GM21447 (cell line): ENCODE results near the gene ARRDC2.
"Not testable (repeated sequence)": the region's sequence is repeated elsewhere in the genome, so short reads cannot be mapped to it uniquely, and the experiment has no call there.

ENCODE experiments used
- ATAC-seq: cut with Tn5 transposase; IDR thresholded peaks from one replicate; pipeline ENCODE4 v1.9.1; 2021; ENCODE audit not compliant: unreplicated experiment

The ARRDC2 gene

DNA sequence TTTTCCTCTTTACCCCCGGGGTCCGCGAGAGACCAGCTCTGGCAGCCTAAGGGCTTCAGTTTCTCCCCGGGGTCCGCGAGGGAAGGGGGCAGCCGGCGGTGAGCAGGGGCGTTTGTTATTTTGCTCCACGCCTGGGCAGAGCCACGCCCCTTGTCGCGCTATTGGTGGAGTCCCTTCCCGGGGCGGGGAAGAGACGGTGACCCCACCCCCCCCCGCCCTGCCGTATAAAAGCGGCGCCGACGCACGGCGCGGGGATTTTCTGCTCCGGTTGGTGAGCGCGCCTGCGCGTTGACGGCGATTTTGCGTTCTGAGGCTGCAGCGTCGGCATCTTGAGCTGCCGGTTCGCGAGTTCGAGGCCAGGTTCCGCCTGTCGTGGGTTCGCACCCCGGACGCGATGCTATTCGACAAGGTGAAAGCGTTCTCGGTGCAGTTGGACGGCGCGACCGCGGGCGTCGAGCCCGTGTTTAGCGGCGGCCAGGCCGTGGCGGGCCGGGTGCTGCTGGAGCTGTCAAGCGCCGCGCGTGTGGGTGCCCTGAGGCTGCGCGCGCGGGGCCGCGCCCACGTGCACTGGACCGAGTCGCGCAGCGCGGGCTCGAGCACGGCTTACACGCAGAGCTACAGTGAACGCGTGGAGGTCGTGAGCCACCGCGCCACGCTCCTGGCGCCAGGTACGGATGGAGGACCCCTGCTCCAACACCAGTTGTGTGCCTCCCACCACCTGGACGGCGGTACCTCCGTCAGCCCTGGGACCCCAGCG, at the start of gene ARRDC2:
ARRDC2 (plus strand) TSS at position 254 of the 757 bp plus-strand sequence; CDS start at position 395, 141 bp downstream.
- peak; percentile 42 for ATAC-seq

DNA sequence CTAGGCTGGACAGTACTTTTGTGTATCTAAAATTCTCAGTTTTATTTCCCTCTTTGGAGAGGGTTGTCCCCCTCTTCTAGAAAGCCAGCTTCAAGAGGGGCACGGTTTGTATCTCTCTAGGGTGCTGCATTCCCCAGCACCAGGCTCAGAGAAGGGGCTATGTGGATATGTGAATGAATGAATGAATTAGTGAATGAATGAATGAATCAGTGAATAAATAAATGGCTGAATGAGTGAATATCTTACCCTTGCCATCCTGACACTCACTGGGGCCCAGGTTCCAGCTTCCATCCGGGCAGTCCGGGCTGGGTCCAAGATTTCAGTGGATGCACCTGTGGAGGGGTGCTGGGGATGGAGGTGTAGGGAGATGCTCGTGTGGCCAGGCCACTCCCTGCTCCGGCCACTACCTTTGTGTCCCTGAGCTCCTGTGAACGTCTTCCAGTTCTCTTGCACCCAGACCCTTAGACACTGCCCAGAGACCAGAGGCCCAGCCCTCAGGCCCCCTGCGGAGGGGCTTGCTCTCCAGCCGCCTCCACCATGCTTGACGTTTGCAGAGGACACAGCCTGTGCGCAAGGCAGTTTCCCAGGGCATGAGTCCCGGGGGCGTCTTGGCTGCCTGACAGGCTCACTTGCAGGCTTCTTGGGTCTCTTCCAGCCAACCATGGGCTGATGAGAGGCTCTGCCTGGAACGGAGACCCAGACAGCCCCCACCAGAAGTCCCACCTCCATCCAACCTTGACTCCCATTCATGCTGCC, 43.9 kb upstream of the ARRDC2 start:
- no peak for ATAC-seq

DNA sequence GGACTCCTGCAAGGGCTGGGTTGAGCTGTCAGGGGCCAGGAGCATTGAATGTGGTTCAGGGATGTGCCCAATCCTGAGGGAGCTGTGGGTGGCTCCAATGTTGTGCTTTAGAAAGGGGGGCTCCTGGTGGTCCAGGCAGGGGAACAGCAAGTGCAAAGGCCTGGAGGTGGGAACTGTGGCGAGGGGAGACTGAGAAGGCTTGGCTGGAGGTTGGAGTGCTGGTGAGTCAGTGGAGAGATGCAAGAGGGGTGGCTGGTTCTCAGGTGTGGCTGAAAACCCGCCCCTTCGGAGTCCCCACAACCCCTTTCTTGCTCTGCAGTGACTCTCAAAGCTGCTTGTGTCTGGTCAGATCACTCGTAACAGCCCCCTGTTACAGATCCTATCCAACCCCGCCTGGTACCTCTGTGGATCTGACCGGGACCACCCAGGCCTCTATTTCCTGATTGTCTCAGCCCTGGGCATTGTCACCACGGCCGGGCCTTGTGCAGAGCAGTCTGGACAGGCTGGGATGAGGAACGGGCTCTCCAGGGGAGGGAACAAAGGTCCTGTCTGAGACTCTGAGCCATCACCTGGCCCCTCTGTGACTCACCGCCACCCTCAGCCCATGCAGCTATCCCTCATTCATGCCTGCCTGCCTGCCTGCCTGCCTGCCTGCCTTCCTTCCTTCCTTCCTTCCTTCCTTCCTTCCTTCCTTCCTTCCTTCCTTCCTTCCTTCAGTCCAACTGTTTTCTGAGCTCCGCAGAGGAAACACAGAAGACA, 42.4 kb upstream of the ARRDC2 start:
- no peak for ATAC-seq

DNA sequence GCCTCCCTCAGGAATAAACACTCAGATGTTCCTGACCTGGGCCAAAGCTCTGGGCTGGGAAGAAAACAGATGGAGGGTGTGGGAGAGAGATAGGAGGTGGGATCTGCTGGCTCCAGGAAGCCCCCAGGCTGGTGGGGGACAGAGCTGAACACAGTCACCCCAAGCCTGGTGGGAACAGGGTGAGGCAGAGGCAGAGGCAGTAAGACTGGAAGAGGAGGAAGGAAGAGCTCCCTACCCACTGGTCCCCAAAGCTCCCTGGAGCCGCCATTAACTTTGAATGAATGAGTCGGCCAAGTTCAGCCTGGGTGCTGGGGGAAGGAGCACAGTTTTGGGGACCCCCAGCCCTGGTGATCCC, 41.9 kb upstream of the ARRDC2 start:
- ATAC-seq: no peak

DNA sequence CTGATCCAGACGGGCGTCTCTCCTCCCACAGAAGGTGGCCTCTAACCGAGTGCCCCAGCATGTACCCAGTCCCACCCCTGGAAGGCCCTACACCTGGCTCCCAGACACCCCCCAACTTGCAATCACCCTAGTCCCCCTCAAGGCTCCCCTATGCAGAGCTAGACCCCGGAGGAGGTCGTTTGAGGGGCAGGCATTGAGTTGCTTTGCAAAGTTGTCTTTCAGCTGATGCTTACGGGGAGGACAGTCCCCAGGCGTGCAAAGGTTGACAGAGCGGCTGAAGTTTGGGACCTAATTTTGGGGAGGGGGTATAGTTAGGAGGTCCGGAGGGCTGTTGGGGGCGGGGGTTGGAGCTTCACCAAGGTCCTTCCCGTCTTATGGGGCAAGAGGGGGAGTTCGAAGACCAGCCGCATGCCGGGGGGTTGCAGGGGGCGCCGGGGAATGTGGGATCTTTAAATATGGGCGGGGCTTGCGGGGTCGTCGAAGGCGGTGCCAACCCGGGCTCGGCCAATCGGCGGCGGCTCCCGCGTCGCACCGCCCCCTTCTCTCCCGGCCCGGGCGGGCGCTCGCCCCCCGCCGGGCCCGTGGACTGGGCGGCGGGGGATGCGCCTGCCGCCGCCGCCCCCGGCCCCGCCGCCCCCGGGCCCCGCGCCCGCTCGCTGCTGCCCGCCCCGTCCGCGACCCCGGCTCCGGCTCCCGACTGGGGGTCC, 41.3 kb upstream of the ARRDC2 start, which contains the start of gene KCNN1:
KCNN1 (plus strand) TSS at position 558 of the 707 bp plus-strand sequence. CDS start 6,782 bp downstream, outside the sequence.
- no peak for ATAC-seq

DNA sequence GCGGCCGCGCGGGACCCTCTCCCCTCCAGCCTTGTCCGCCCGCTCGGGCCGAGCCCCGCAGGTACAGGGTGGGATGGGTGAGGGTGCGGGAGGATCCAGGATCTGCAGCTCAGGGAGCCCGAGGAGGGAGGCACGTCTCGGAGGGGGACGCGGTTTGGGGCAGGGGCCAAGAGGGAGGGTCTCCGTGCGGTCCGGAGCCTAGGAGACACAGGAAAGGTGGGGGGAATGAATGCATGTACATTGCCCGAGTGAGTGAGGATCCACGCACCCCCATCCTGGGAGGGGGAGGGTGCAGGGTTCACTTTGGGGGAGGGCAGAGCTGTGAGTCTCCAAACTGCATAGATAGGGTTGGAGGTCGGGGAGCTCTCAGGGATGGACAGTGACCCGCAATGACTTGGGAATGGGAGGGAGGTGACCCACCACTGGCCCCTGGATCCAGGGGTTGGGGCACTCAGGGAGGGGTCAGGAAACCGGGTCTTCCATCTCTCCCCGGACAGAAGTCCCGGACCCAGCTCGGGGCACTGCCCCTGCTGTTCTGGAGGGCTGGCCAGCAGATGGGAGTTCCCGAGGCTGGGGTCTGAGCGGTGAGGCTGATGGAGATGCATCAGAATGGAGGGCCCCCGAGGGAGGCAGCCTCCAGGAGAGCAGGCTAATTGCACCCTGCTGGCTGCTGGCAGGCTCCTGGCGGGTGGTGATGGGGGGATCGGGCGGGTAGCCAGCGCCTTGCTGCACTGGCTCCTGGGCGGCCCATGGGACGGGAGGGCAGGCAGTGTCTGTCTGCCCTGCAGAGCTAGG, 40.5 kb upstream of the ARRDC2 start:
- no peak for ATAC-seq

DNA sequence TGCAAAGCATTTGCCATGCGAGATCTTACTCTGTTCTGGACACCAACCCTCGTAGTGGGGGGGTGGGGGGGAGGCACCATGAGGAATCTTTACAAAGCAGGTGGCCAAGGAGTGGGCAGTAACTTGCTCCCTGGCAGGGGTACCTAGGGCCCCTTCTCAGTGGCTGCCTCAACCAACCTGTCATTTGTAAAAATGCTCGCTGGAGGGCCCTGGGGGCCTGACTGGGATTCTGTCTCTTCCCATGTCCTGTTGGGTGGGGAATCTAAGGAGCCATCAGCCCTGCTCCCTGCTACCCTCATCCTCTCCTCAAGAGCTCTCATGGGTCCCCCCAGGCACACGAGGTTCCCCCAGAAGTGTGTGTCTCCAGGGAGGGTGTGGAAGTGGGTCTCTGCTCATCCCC, 39.6 kb upstream of the ARRDC2 start:
- no peak for ATAC-seq

DNA sequence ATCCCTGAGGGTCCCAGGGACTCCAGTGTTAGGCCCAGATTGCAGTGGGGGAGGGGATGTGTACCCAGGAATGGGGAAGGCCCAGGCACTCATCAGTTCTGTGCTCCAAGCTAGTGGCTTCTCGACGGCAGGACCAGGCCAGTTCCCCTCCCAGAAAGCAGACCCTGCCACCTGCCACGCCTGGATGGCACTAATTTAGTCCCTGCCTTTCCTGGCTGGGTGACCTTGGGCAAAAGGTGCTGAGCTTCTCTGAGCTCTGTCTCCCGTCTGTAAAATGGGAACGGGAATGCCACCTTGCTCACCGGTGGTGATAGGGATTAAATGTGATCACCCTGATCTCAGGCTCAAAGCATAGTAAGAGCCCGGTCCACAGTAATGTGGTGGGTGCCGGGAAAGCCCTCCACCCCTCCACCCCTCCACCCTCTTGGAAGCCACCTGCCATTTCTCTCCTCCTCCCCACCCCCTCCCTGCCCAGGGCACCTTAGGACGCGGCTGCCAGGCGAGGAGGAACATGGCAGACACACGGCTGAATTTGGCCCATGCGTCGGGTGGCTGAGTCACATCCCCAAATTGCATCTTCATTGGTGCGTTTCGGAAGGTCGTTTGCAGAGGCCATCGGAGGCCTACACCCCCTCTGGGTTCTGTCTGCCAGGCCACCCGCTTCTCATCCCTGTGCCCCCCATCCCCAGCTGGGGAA, 38.7 kb upstream of the ARRDC2 start:
- ATAC-seq: no peak

DNA sequence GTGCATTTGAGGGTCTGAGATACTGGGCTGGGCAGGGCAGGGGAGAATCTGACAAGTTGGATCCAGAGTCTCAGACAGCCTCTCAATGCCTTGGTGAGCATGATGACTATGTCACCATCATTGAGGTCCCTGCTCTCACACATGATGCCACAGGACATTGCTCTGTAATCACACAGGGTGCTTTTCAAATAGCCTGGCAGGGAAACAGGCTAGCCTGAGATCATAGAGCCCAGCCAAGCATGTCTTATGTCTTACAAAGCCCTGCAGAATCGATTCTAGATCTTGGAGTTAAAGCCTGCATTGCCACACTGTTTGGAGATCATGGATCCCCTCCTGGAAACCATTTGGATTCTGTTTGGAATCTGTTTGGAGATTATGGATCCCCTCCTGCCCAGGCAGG, 35.7 kb upstream of the ARRDC2 start:
- ATAC-seq: no peak

DNA sequence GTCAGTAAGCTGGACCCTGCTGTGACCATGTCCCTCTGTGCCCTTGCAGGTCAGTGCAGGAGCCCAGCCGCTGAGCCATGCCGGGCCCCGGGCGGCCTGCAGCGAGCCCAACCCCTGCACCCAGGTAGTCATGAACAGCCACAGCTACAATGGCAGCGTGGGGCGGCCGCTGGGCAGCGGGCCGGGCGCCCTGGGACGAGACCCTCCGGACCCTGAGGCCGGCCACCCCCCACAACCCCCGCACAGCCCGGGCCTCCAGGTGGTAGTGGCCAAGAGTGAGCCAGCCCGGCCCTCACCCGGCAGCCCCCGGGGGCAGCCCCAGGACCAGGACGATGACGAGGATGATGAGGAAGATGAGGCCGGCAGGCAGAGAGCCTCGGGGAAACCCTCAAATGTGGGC, 34.2 kb upstream of the ARRDC2 start:
- ATAC-seq: no peak

DNA sequence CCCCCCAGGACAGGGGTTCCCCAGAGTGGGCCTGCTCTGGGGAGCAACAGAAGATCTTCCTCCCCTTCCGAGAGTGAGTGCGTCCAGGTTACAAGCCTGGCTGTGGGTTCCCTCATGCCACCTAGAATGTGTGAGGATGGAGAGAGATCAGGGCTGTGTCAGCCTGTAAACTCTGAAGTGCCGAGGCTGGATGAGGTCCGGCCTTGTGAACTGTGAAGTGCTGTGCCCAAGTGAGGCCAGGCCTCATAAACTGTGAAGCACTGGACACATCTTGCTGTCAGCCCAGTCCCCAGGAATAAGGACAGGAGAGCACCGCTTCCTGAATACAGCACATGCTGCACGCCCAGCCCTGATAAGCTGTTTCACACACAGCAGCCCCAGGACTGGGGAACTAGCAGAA, 33.4 kb upstream of the ARRDC2 start:
- ATAC-seq: no peak

DNA sequence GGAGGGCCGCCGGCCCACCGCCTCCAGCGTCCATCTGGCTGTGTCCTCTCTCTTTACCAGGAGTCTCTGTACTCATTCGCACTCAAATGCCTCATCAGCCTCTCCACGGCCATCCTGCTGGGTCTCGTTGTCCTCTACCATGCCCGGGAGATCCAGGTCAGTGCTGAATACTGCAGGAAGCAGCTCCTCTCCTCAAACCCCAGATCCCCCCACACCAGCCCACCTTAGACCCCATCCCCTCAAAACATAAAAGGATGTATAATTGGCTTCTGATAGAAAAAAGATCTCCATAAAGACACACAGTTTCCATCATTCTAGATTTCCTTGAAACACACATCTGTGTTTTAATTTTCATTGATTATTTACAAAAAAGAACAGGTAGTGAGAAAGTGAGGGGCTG, 32.9 kb upstream of the ARRDC2 start:
- ATAC-seq: no peak

DNA sequence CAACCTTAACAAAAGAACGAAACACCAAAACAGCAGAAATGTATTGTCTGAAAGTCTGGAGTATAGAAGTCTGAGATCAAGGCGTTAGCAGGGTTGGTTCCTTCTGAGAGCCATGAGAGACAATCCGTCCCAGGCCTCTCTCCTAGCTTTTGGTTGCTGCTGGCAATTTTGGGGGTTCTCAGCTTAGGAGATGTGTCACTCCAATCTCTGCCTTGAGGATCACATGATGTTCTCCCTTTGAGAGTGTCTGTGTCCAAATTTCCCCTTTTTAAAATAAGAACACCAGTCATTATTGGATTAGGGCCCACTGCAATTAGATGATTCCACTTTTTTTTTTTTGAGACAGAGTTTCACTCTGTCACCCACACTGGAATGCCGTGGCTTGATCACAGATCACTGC, 30.9 kb upstream of the ARRDC2 start:
- no peak for ATAC-seq

DNA sequence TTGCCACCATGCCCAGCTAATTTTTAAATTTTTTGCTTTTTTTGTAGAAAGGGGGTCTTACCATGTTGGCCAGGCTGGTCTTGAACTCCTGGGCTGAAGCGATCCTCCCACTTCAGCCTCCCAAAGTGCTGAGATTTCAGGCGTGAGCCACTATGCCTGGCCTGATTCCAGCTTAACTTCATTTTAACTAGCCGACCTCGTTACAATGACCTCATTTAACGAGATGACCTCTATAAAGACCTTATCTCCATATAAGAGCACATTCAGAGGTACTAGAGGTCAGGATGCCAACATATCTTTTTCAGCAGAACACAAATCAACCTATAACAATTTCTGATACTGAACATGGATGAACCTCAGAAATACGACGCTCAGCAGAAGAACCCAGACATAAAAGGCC, 30.5 kb upstream of the ARRDC2 start:
- no peak for ATAC-seq

DNA sequence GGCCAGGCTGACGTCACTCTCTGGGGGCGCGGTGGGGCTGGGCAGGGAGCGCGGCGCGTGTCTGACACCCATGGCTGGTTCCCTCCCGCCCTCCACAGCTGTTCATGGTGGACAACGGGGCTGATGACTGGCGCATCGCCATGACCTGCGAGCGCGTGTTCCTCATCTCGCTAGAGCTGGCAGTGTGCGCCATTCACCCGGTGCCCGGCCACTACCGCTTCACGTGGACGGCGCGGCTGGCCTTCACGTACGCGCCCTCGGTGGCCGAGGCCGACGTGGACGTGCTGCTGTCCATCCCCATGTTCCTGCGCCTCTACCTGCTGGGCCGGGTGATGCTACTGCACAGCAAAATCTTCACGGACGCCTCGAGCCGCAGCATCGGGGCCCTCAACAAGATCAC, 26.4 kb upstream of the ARRDC2 start:
- ATAC-seq: no peak

DNA sequence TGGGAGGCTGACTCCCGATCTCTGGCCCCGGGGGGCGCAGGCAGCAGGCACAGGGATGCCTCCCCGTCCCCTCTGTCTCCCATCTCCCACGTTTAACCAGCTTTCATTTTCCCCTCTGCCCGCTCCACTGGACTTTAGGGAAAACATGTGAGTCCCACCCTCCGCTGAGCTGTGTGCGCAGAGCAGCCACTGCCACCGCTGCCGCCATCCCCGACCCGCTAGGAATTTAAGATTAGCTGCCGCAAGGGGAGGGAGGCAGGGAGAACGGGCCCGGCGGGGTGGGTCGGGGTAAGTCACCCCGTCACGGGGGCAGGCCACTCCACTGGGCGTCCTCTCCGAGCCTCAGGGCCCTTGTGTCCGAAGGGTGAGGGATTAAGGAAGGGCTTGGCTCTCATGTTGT, 25.5 kb upstream of the ARRDC2 start:
- ATAC-seq: no peak

DNA sequence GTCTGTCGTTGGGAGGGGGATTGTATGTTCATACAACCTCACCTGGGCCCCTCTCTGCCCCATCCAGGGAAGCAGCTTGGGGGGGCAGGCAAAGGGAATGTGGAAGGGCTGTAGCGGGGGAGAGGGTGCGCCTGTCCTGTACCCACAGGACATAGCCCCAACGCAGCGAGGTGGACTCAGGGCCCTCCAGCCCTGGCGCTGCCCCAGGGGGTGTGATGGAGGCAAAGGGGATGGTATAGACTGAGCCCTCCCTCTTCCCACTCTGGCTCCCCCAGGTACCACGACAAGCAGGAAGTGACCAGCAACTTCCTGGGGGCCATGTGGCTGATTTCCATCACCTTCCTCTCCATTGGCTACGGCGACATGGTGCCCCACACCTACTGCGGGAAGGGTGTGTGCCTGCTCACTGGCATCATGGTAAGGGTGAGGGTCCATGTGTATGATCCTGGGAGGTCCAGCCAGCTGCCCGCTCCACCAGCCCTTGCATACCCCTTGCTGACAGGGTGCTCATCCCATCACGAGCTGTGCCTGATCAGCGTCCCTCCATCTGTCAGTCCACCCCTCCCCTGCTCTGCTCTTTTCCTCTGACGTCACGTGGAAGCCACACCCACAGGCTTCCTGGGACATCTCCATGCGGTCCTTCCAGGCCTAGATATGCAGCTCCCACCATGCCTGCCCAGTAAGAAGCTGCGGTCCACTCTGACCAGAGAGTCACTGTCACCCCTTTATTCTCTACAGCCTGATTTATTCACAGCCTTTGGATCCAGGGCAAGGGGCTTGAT, 22.7 kb upstream of the ARRDC2 start:
- ATAC-seq: no peak

DNA sequence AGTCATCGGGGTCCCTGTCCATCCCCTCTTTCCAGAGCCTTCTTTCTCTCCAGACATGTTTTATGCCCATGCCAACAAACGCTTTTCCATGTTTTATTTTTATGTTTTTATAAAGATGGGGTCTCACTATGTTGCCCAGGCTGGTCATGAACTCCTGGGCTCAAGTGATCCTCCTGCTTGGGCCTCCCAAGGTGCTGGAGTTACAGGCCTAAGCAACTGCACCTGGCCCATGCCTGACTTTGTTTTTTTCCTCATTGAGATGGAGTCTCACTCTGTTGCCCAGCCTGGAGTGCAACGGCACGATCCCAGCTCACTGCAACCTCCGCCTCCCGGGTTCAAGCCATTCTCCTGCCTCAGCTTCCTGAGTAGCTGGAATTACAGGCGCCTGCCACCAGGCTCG, 21.4 kb upstream of the ARRDC2 start:
- ATAC-seq: not testable (repeated sequence)

DNA sequence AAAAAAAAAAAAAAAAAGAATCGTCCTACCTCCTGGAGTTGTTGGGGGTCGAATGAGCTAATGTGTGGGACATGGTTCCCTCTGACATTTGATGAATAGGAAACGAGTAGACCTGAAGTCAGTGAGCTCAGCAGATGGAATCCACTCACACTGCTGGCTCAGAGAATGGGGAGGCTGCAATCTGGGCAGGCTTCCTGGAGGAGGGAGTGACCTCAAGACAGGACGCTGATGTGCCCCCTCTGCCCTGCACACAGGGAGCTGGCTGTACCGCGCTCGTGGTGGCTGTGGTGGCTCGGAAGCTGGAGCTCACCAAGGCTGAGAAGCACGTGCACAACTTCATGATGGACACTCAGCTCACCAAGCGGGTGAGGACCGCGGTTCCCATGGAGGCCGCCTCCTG, 19.8 kb upstream of the ARRDC2 start:
- ATAC-seq: no peak
